ENCODE data around the gene HCFC2.

DNA sequence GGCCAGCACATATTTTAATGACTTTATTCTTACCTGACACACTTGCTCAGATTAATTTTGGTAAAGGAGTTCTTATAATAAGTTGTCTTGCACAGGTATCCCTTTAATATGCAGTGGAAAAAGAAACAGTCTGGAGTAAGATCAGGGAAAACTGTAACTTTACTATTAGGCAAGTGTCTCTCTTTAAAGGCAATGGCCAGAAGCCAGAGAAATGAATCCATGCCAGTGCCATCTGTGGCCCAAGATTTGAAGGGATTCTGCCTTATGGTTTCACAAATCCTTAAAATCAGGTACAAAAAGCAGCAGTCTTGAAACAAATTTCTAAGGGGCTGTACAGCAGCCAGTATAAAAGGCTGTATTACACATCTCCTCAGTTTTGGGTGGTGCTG lies 51.2 kb downstream of the HCFC2 start:
- TF ChIP-seq EZH2 (IDR thresholded peaks at IDR 0.05) (no peak), POLR2AphosphoS5 (IDR thresholded peaks at IDR 0.05; ENCODE audit: borderline replicate concordance, low read depth, low read length) (no peak)
